NCI-H748 (cell line): ENCODE measurements around the gene GK.
"Not testable (repeated sequence)": the region's sequence is repeated elsewhere in the genome, so short reads cannot be mapped to it uniquely, and the experiment has no call there.

ENCODE experiments used
- DNase-seq: peaks from one replicate; lab custom pipeline; 2025; ENCODE audit not compliant: unreplicated experiment; lab: John Stamatoyannopoulos, UW

Gene GK

GRCh38 chrX:30653415-30654131, at the start of gene GK:
Gene GK, plus strand, starts transcription at chrX:30653423. Its CDS starts 115 bp downstream, at chrX:30653538.
- DNase-seq: peak; percentile 37

- DNase-seq: no peak
Observed at GRCh38 chrX:30607155-30607554, 46.1 kb upstream of the GK start.

GRCh38 chrX:30610026-30610425, 43.2 kb upstream of the GK start:
- DNase-seq: no peak

- peak; percentile 49 for DNase-seq
Observed at GRCh38 chrX:30612250-30612655, 41.0 kb upstream of the GK start.

- DNase-seq: no peak
Observed at GRCh38 chrX:30613721-30614120, 39.5 kb upstream of the GK start.

- no peak for DNase-seq
Observed at GRCh38 chrX:30615229-30615628, 38.0 kb upstream of the GK start.

- DNase-seq: no peak
Observed at GRCh38 chrX:30618160-30618765, 35.0 kb upstream of the GK start.

- DNase-seq: no peak
Observed at GRCh38 chrX:30620125-30620524, 33.1 kb upstream of the GK start.

GRCh38 chrX:30620980-30621618, 32.1 kb upstream of the GK start:
- no peak for DNase-seq

GRCh38 chrX:30622361-30622760, 30.9 kb upstream of the GK start:
- no peak for DNase-seq

- no peak for DNase-seq
Observed at GRCh38 chrX:30626402-30626801, 26.8 kb upstream of the GK start.

- peak; percentile 72 for DNase-seq
Observed at GRCh38 chrX:30627818-30628652, 25.2 kb upstream of the GK start.

- DNase-seq: not testable (repeated sequence)
Observed at GRCh38 chrX:30634070-30634469, 19.2 kb upstream of the GK start.

- DNase-seq: no peak
Observed at GRCh38 chrX:30635630-30636029, 17.6 kb upstream of the GK start.

GRCh38 chrX:30637874-30638815, 15.1 kb upstream of the GK start:
- no peak for DNase-seq

- DNase-seq: not testable (repeated sequence)
Observed at GRCh38 chrX:30639702-30640101, 13.5 kb upstream of the GK start.

- no peak for DNase-seq
Observed at GRCh38 chrX:30642642-30643041, 10.6 kb upstream of the GK start.

- no peak for DNase-seq
Observed at GRCh38 chrX:30643313-30643821, 9.9 kb upstream of the GK start.

- no peak for DNase-seq
Observed at GRCh38 chrX:30649859-30650258, 3.4 kb upstream of the GK start.
